ENCODE data around the gene SCAF4. TPM values are rescaled to one million over a fixed set of nuclear protein-coding genes. Genes with fewer than 3 reads are reported as not detected.
"Not testable (repeated sequence)": the region's sequence is repeated elsewhere in the genome, so short reads cannot be mapped to it uniquely, and the experiment has no call there.

Gene SCAF4
- total RNA-seq, 4 donors from 2014 or later: 8.2 to 11.5 (median 10.0) TPM

DNA sequence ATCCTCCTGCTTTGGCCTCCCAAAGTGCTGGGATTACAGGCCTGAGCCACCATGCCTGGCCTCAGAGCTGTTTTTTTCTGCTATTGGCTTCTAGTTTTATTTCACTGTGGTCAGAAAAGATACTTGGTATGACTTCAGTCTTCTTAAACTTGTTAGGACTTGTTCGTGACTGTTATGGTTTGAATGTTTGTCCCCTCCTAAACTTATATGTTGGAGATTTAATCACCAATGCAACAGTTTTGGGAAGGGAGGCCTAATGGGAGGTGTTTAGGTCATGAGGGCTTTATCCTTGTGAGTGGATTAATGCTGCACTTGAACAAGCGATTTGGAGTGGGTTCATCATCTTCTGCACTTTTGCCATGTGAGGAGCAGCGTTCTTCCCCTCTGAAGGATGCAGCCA, 96.9 kb downstream of the SCAF4 start:
- H3K9me3 ChIP-seq: no peaks in the 10 kb centered on the region
- H3K27me3 ChIP-seq: no peaks in the 10 kb centered on the region
- DNase-seq (no peak), ATAC-seq (no peak)
- H3K27ac ChIP-seq: no peak overlapping the region
- no peaks in the 10 kb centered on the region for H3K36me3 ChIP-seq
- no peak for TF ChIP-seq CTCF (IDR thresholded peaks at IDR 0.05 in 4 of 5, conservative IDR thresholded peaks at IDR 0.05 in 1 of 5)
- no peak for TF ChIP-seq POLR2A (IDR thresholded peaks at IDR 0.05)
- in situ Hi-C loops (cut with MboI; ENCODE audit: low sequenced_read_pairs in 4 of 4): no loop called here
- no peak overlapping the region for H3K4me3 ChIP-seq
- H3K4me1 ChIP-seq: no peaks in the 10 kb centered on the region
- intact Hi-C loops (cut with DNase I; ENCODE audit: low total_unique reads): no loop called here

DNA sequence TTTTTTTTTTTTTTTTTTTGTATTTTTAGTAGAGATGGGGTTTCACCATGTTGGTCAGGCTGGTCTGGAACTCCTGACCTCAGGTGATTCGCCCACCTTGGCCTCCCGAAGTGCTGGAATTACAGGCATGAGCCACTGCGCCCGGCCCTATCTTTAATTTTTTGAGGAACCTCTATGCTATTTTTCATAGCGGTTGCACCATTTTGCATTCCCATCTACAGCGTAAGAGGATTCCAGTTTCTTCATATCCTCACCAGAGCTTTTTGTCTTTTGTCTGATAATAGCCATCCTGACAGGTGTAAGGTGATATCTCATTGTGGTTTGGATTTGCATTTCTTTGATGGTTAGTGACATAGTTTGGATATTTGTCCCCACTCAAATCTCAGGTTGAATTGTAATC, 100.0 kb downstream of the SCAF4 start:
- H3K36me3 ChIP-seq; in situ Hi-C loops (cut with MboI; ENCODE audit: low sequenced_read_pairs in 4 of 4); intact Hi-C loops (cut with DNase I; ENCODE audit: low total_unique reads); DNase-seq; H3K27ac ChIP-seq; H3K27me3 ChIP-seq; H3K4me3 ChIP-seq; H3K9me3 ChIP-seq; H3K4me1 ChIP-seq; ATAC-seq: not testable (repeated sequence)

- Histone ChIP-seq H3K4me1 (no peaks in the 10 kb centered on the region), H3K9me3 (no peaks in the 10 kb centered on the region), H3K27me3 (no peaks in the 10 kb centered on the region), H3K36me3 (no peaks in the 10 kb centered on the region), H3K4me3 (no peak overlapping the region), H3K27ac (no peak overlapping the region)
- intact Hi-C loops (cut with DNase I; ENCODE audit: low total_unique reads): no loop called here
- TF ChIP-seq POLR2A (IDR thresholded peaks at IDR 0.05) (no peak), CTCF (IDR thresholded peaks at IDR 0.05 in 4 of 5, conservative IDR thresholded peaks at IDR 0.05 in 1 of 5) (no peak)
- ATAC-seq: no peak
- in situ Hi-C loops (cut with MboI; ENCODE audit: low sequenced_read_pairs in 4 of 4): no loop called here
- DNase-seq: no peak
Observed at GRCh38 chr21:31629972-31630711, 101.8 kb downstream of the SCAF4 start.

DNA sequence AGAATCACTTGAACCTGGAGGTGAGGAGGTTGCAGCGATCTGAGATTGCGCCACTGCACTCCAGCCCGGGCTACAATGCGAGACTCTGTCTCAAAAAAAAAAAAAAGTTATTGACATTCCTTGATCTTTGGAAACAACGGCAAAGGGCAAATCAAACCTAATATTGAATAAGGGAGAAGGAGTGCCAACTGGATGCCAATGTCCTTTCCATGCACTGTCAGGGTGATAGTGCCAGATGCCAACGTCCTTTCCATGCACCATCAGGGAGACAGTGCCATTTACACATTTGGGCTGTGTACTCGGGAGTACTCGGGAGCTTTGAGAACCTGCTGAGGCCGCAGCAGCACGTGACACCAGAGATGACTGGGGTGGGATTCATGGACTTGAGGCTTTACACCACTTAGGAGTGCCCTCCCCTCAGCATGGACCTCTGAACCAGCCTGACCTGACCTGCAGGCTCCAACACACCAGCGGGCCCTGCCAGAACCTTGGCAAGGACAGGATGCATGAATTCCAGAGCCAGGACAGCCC, 106.9 kb downstream of the SCAF4 start:
- Histone ChIP-seq H3K4me3 (no peak overlapping the region), H3K4me1 (no peaks in the 10 kb centered on the region), H3K27me3 (no peaks in the 10 kb centered on the region), H3K27ac (no peak overlapping the region), H3K9me3 (no peaks in the 10 kb centered on the region), H3K36me3 (no peaks in the 10 kb centered on the region)
- intact Hi-C loops (cut with DNase I; ENCODE audit: low total_unique reads) (no loop called here), in situ Hi-C loops (cut with MboI; ENCODE audit: low sequenced_read_pairs in 4 of 4) (no loop called here)
- DNase-seq: no peak
- no peak for ATAC-seq
- TF ChIP-seq POLR2A (IDR thresholded peaks at IDR 0.05): no peak
- TF ChIP-seq CTCF (IDR thresholded peaks at IDR 0.05 in 4 of 5, conservative IDR thresholded peaks at IDR 0.05 in 1 of 5): no peak

DNA sequence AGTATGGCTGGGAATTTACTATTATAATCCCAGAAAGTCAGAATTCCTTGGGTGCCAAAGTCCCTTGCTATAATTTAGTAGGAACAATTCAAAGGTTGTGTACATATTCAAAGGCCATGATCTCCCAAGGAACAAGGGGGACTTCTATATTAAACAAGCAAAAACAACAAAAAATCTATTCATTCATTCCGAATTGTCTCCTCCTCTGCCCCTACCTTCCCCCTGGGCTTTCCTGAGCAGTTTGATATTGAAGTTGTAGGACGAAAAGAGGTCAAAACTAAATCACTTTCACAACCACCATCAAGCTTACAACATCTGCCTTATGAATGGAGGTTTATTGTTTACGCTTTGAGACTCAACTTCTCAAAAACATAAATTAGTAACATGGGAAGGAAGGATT, 107.7 kb downstream of the SCAF4 start:
- H3K9me3 ChIP-seq: no peaks in the 10 kb centered on the region
- H3K36me3 ChIP-seq: no peaks in the 10 kb centered on the region
- in situ Hi-C loops (cut with MboI; ENCODE audit: low sequenced_read_pairs in 4 of 4): no loop called here
- TF ChIP-seq CTCF (IDR thresholded peaks at IDR 0.05 in 4 of 5, conservative IDR thresholded peaks at IDR 0.05 in 1 of 5) (no peak), POLR2A (IDR thresholded peaks at IDR 0.05) (no peak)
- DNase-seq (no peak), ATAC-seq (no peak)
- H3K4me3 ChIP-seq: no peak overlapping the region
- intact Hi-C loops (cut with DNase I; ENCODE audit: low total_unique reads): no loop called here
- H3K27ac ChIP-seq: no peak overlapping the region
- H3K4me1 ChIP-seq: no peaks in the 10 kb centered on the region
- H3K27me3 ChIP-seq: no peaks in the 10 kb centered on the region

All from gastrocnemius medialis (tissue), 4 donors.